AG09309 (cell line): Measurements from ENCODE around the gene CIAO2B.
"Not testable (repeated sequence)": the region's sequence is repeated elsewhere in the genome, so short reads cannot be mapped to it uniquely, and the experiment has no call there.

Source experiments
- DNase-seq: peaks from one replicate; pipeline ENCODE4 v3.0.0-alpha.2; 2010; ENCODE audit warnings: low read depth
- H3K4me3 ChIP-seq: 2 replicates; pipeline ENCODE4 v1.5.1; 2011; ENCODE audit warnings: mild to moderate bottlenecking, low read depth, low read length, moderate library complexity; ENCODE audit not compliant: control insufficient read depth
- CTCF ChIP-seq: IDR thresholded peaks from 2 replicates; pipeline ENCODE4 v1.5.1; 2011; ENCODE audit warnings: mild to moderate bottlenecking, low read depth, low read length, inconsistent platforms; ENCODE audit not compliant: insufficient read depth, control insufficient read depth; ENCODE audit errors: missing control alignments

CIAO2B gene

DNA sequence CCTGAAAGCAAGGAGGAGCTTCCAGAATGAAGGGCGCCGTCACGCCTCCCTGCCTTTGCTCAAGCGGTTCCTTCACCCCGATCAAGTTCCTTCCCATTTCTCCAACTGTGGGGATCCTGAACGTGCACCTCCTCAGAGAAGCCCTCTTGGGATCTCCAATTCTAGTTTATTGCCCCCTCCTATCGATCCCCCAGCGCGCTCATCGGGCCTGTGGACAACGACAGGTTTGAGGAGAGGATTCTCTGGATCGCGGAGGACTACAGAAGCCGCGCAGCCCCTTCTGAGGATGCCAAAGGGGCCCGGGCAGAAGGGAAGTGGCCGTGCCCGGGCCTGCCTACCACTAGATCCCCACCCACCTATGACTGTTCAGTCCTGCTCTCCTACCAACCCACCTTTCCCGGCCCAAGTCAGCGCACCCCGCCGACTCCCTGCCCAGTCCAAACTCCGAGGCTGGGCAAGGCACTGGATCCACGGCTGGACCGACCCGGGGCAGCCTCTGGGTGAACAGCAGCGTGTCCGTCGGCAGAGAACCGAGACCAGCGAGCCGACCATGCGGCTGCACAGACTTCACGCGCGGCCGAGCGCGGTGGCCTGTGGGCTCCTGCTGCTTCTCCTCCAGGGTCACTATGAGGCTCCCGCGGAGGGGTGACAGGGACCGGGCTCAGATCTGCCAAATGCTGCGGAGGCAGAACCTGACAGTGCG lies 14.1 kb upstream of the CIAO2B start:
- no peak for DNase-seq
- H3K4me3 ChIP-seq = peak overlapping the region; percentile 50
- TF ChIP-seq CTCF = no peak

DNA sequence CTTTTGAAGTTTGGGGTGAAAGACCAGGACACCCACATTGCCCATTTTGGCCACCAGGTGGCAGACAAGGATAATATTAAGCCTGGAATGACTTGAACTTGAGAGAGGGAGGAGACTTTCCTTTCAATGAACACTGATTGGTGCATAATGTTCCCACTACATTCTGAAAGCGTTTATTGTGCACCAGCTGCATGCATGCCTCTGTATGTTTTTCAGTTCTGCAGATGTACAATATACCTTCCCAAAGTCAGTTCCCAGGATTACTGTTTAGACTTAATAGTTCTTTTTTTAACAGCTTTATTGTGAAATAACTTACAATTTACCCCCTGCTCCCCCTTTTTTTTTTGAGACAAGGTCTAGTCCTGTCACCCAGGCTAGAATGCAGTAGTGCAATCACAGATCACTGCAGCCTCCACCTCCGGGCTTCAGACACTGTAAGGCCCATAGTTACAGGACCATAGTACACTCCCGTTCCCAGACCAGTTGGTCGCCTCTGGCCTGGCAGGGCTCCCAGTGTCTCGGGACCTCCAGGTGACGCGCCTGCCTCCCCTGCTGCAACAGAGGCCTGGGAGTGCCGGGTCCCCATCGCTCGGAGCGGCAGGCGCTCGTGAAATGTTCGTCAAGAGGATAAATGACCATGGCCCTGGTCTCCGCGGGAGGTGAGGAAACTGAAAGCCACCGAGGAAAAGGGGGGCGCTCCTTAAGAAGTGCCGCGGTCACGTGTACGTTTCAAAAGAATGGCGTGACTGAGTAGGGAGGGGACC lies 13.3 kb upstream of the CIAO2B start:
- H3K4me3 ChIP-seq = peak overlapping the region; percentile 50
- TF ChIP-seq CTCF = peak; percentile 82
- peak; percentile 53 for DNase-seq

- TF ChIP-seq CTCF = no peak
- H3K4me3 ChIP-seq = no peak overlapping the region
- DNase-seq = no peak
Measured at GRCh38 chr16:66946974-66947301, 12.7 kb upstream of the CIAO2B start.

DNA sequence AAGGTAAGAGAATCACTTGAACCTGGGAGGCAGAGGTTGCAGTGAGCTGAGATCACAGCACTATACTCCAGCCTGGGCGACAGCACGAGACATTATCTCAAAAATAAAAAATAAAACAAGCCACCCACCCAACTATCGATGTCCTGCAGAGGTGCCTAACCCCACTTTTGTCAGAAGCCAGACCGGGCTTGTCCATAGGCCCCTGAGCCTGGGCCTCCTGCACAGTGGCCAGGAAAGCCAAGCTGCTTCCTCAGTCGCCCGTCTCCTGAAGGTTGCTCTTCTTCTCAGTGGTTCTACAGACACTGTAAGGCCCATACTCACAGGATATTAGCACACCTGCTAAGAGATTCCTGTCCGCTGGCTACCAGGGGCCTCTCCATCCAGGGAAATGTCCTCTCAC lies 12.3 kb upstream of the CIAO2B start:
- DNase-seq = no peak
- TF ChIP-seq CTCF = no peak
- no peak overlapping the region for H3K4me3 ChIP-seq

DNA sequence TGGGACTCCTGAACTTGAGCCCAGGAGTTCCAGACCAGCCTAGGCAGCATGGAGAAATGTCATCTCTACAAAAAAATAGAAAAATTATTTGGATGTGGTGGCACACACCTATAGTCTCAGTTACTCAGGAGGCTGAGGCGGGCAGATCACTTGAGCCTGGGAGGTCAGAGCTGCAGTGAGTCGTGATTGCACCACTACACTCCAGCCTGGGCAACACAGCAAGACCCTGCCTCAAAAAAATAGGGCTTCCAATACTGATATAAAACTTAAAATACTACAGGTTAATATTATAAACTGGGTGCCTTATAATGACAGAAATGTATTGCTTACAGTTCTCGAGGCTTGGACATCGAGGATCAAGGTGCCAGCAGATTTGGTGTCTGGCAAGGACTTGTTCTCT lies 11.7 kb upstream of the CIAO2B start:
- H3K4me3 ChIP-seq = no peak overlapping the region
- TF ChIP-seq CTCF = no peak
- no peak for DNase-seq

- not testable (repeated sequence) for H3K4me3 ChIP-seq, DNase-seq
Measured at GRCh38 chr16:66944971-66945370, 10.8 kb upstream of the CIAO2B start.

DNA sequence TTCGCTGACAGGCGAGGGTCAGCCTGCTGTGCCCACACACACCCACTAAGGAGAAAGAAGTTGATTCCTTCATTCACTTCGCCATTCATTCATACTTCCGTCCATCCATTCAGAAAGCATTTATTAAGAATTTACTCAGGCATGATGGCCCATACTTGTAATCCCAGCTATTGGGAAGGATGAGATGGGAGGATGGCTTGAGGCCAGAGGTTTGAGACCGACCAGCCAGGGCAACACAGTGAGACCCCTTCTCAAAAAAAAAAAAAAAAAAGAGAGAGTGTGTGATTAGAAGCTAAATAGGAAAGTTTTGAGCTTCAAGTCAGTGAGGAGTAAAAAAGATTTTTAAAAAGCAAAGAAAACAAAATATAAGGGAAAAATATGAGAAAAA lies 9.8 kb upstream of the CIAO2B start:
- no peak for TF ChIP-seq CTCF
- no peak for DNase-seq
- no peak overlapping the region for H3K4me3 ChIP-seq
